NT2/D1 (cell line): ENCODE measurements around the gene ACTL10.

Experiments
- SUZ12 ChIP-seq: IDR thresholded peaks from 2 replicates; pipeline ENCODE4 v1.6.1; 2011; ENCODE audit not compliant: insufficient read length, insufficient read depth; ENCODE audit errors: extremely low read depth
- YY1 ChIP-seq: IDR thresholded peaks from 2 replicates; pipeline ENCODE4 v1.6.1; 2011; ENCODE audit not compliant: insufficient read length, insufficient read depth
- ZNF274 ChIP-seq: IDR thresholded peaks from 2 replicates; pipeline ENCODE4 v1.6.1; 2011; ENCODE audit warnings: mild to moderate bottlenecking, low read depth, low read length

DNA sequence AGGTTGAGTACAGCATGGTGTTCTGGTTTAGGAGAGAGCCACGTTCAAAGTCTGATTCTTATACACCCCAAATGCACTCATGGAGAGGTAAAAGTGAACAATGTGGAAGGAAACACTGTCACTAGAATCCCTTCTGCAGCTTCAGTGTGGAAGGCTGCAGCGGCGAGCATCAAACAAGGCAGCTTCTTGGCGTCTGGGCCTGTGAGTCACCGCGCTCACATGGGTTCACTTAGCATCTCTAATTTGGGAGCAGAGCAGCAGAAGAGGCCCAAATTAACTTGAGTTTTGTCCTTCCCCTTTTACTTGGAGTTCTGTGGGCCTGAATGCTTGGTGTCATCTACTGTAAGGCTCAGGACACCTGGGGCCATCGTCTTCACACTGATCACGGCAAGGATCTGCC lies 30.4 kb downstream of the ACTL10 start:
- TF ChIP-seq ZNF274 (no peak), YY1 (no peak), SUZ12 (no peak)
